GM18507 (cell line): ENCODE measurements around the gene NEURL1.
"Not testable (repeated sequence)": the region's sequence is repeated elsewhere in the genome, so short reads cannot be mapped to it uniquely, and the experiment has no call there.

Source experiments
- DNase-seq: peaks from one replicate; pipeline ENCODE4 v3.0.0; 2011; ENCODE audit warnings: low read depth; ENCODE audit not compliant: insufficient read length; ENCODE audit errors: extremely low spot score
- FAIRE-seq: peaks from 2 replicates; lab custom pipeline; 2011; peaks lifted over from hg19 to GRCh38; lab: Jason Lieb, UNC

The NEURL1 gene

GRCh38 chr10:103510791-103511752 is 17.6 kb downstream of the NEURL1 start:
- FAIRE-seq (no peak), DNase-seq (no peak)

DNA sequence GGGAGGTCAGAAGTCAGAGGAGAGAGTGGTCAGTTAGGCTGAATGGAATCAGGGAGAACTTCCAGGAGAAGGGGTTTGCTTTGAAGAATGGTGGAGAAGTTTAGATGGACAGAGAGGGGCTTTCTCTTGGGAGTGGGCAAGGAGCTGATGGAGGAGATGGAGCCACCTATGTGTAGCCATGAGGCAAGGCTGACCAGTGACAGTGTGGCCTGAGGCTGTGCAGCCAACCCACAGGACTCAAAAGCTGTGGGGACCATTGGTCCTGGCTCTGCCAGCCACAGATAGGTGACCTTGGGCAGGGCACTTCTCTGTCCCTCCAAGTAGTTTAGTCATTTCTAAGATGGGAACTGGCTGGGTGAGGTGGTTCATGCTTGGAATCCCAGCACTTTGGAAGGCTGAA is 18.7 kb downstream of the NEURL1 start:
- FAIRE-seq (no peak), DNase-seq (no peak)

DNA sequence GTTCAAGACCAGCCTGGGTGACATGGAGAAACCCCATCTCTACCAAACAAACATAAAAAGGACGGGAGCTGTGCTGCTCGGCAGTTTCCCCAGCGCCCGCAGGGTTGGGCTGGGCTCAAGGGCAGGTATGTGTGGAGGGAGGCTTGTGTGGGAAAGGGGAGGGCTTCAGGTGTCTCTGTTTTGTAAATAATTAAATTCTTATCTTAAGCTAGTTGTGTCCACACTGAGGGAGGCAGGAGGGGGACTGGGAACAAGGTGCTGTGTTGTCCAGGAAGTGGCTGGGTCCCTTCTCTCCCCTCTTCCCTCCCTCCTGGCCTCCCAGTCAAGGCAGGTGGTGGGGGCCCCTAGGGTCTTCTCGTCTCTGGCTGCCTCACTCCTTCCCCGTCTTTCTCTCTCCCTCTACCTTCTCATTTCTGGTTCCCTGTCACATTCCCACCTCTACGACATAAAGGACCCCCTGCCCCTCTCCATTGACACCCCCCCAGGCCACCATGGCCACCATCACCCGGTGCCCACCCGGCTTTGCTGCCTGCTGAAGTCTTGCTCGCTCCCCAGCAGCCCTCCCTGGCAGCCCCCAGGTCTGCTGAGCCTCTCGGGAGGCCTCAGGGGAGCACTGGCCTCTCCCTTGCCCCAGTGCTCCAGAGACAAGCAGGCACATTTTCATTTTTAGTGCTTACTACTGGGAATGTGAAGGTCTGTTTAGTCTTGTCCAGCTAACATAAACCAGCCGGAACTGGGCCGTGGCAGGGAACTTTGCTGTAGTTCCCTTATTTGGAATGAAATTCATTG is 19.3 kb downstream of the NEURL1 start:
- DNase-seq (no peak), FAIRE-seq (no peak)

DNA sequence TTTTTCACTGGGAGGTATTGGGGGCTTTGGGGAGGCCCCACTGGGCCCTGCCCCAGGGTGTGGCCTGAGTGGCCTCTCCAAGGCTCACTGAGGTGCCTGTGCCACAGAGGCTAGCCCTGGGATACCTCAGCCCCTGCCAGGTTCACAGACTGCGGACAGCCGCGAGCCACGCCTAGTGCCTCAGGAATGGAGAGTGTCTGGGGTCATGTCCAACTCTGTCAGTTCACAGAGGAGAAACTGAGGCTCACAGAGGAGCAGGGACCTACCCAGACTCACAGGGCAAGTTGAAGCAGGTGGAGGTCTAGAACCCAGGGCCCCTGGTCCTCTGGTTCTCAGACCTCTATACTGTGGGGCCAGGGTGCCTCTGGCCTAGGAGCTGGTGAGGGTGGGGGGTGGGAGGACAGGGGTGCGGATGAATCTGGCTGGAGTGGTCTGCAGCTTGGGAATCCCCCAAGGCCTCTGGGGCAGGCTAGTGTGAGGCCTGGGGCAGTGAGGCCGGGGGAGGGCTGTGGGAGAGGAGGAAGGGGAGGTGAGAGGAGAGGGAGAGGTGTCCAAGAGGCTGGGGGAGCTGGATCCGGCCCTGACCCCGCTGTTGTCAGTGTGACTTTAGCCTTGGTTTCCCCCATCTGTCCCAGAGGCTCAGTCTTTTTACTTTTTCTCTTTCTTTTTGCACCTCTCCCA is 20.0 kb downstream of the NEURL1 start:
- FAIRE-seq (no peak), DNase-seq (no peak)

- DNase-seq = no peak
- FAIRE-seq = no peak
Observed at GRCh38 chr10:103514244-103514643, 20.7 kb downstream of the NEURL1 start.

DNA sequence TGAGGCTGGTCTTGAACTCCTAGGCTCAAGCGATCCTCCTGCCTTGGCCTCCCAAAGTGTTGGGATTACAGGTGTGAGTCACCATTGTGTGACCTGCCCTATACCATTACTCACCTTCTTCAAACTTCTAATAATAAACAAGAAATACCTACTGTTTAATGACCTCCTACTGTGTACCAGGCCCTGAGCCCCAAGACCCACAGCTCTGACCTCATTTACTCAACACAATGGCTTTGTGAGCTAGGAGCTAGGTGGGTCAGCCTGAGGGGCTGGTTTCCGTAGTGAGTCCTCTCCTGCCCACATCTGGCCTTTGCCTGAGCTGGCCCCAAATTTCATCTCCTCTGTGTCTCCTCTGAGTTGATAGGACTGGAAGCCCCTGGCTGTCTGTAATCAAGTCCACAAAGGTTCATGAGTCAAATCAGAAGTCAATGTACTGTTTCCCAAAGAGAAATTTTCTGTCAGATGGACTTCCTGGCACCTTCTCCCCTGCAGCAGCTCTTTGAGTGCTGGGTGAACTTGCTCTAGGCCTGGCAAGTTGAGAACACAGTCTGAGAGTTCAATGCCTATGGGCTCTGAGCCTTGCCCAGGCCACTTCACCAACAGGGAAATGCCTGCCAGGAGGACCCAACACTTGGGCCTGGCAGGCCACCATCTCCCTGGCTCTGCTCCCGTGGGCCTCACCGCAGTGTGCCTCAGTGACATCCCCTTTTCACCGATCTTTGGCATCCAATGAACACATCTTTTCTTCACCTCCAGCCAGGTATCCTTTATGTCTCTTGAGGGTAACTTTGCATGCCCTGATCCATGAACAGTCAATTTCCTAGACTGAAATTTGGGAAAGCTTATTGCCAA is 24.0 kb downstream of the NEURL1 start:
- DNase-seq (no peak), FAIRE-seq (no peak)

GRCh38 chr10:103519798-103520197 is 26.3 kb downstream of the NEURL1 start:
- no peak for FAIRE-seq
- DNase-seq = no peak

DNA sequence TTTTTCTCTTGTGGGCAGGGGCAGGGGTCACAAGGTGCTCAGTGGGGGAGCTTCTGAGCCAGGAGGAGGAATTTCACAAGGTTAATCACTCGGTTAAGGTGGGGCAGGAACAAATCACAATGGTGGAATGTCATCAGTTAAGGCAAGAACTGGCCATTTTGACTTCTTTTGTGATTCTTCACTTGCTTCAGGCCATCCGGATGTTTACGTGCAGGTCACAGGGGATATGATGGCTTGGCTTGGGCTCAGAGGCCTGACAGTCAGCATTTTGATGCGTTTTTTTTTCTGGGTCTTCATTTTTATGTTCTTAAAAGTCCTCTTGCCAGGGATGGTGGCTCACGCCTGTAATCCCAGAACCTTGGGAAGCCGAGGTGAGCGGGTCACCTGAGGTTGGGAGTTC is 28.5 kb downstream of the NEURL1 start:
- not testable (repeated sequence) for FAIRE-seq, DNase-seq

DNA sequence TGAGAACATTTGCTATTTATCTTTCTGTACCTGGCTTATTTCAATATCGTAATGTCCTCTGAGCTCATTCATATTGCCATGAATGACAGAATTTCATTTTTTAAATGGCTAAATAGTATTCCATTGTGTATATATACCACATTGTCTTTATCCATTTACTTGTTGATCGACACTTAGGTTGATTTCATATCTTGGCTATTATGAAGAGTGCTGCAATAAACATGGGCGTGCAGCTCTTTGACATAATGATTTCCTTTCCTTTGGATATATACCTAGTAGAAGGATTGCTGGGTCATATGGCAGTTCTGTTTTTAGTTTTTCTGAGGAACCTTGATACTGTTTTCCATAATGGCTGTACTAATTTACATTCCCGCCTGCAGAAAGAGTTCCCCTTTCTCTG is 30.2 kb downstream of the NEURL1 start:
- FAIRE-seq (no peak), DNase-seq (no peak)

DNA sequence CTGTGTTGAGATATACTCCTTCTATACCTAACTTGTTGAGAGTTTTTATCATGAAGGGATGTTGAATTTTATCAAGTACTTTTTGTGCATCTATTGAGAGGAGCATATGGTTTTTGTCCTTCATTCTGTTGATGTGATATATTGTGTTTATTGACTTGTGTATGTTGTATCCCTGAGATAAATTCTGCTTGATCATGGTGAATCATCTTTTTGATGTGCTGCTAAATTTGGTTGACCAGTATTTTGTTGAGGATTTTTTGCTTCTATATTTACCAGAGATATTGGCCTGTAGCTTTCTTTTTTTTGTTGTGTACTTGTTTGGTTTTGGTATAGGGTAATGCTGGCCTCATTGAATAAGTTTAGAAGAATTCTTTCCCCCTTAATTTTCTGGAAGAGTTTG is 32.4 kb downstream of the NEURL1 start:
- no peak for FAIRE-seq
- DNase-seq = no peak

- not testable (repeated sequence) for FAIRE-seq, DNase-seq
Observed at GRCh38 chr10:103527476-103527875, 34.0 kb downstream of the NEURL1 start.

- FAIRE-seq (no peak), DNase-seq (no peak)
Observed at GRCh38 chr10:103528549-103528948, 35.0 kb downstream of the NEURL1 start.

- FAIRE-seq = no peak
- no peak for DNase-seq
Observed at GRCh38 chr10:103529539-103529938, 36.0 kb downstream of the NEURL1 start.

- no peak for FAIRE-seq
Observed at GRCh38 chr10:103533827-103534226, 40.3 kb downstream of the NEURL1 start.

DNA sequence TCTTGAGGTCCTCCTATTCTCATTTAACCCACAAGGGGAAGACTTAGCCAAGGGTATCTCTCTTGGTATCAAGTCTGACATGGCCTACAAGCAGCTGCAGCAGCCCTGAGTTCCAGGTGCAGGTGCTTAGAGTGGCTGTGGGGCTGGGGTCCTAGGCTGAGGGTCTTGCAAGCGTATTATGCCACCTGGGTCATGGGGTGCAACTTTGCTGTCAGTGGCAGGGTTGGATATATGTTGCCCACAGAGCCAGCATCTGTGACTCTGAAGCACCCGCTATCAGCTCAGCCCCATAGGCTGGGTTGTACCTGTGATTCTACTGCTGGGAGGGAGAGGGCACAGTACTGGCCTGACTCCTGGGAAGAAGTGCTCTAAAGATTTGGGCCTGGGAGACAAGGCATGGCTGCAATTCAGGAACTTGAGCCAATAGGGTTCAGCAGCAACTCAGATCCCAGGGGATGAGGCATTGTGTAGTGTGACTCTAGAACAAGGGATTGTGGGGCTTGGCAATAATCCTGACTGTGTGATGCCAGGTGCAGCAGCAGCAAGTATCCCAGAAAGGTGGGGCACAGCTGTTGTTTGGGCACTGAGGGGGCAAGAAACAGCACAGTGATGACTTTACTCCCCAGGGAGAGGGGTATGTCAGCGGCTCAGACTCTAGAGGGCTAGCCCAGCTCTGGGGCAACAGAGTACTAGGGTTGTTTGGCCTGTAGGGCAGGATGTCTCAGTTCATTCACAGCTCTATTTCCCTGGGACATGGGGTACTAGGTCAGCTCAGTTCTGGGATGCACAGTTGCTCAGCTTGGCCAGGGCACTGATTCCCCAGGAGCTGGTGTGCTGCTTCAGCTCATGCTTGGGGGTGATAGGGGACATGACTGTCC is 41.4 kb downstream of the NEURL1 start:
- FAIRE-seq = no peak

More at GRCh38 chr10:103533827-103534226, 40.3 kb downstream of the NEURL1 start:
- no peak for DNase-seq

DNA sequence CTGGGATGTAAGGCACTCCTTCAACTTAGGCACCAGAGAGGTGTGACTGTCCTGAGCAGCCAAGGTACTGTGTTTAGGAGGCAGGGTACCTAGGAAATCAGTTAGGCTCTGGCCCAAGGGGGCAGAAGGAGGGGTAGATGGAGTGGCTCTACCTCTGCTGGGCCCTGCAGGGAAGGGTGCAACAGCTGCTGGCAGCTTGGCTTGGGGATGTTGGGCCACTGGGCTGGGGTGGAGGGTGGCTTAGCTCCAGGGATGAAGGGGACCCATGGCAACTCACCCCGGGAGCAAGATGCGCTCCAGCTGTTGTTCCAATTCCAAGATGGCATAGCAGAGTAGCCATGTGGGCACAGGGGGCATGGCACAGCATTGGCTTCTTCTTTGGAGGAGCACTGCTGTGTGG is 42.1 kb downstream of the NEURL1 start:
- no peak for DNase-seq
- FAIRE-seq = no peak

More for the DNA sequence above, 41.4 kb downstream of the NEURL1 start:
- no peak for DNase-seq

DNA sequence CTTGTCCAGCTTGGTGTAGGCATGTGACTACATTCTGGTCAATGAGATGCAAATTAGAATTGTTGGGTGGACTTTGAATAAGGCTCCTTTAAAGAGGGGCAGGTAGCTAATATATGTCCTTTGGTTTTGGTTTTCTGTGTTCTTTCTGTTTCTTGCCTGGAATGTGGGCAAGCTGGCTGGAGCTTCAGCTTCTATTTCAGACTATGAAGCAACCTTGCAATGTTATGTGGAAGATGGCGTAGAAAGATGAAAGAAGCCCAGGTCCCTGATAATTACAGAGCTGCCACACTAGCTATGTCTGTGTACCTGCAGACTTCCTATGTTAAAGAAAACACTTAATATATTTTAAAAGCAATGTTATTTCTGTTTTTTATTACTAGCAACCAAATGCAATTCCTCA is 46.2 kb downstream of the NEURL1 start:
- no peak for DNase-seq
- FAIRE-seq = no peak

DNA sequence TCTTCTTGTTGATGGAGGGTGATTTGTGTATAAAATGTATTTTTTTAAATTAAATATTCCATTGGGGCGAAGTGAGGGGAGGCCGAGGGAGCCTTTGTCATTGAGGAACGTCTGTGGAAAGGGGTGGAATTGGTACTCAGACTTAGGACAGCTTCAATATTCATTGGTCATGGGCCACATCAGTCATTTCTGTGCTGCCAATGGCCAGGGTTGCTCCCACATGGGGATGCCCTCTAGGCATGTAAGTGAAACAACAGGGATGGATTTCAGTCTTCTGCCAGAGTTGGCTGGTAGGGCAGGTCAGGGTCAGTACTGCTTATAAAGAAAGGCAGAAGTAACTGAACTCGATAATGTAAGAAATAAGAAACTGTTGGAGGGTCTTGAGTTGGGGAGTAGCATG is 47.2 kb downstream of the NEURL1 start:
- FAIRE-seq (no peak), DNase-seq (no peak)
